Testis (tissue), 3 donors: ENCODE measurements around the gene HYCC1. TPM values are rescaled to one million over a fixed set of nuclear protein-coding genes. Genes with fewer than 3 reads are reported as not detected.
A peak's percentile ranks its signal among the peaks of the same experiment; 100 is the strongest.

Experiments used
- DNase-seq: peaks from one replicate; pipeline ENCODE4 v3.0.0-alpha.2; 2019
- H3K27ac ChIP-seq, 2 donors: fragments of 200-600 bp; sonication (generic); one replicate each; pipeline ENCODE4 v1.5.1; 2019
- H3K27me3 ChIP-seq: fragments of 200-600 bp; sonication (generic); one replicate; pipeline ENCODE4 v1.5.1; 2019
- H3K36me3 ChIP-seq: fragments of 200-600 bp; sonication (generic); one replicate; pipeline ENCODE4 v1.5.1; 2017; ENCODE audit warnings: low read depth; ENCODE audit errors: missing control alignments
- H3K4me1 ChIP-seq: fragments of 200-600 bp; sonication (generic); one replicate; pipeline ENCODE4 v1.5.1; 2019
- H3K4me3 ChIP-seq, 2 donors: fragments of 200-600 bp; sonication (generic); one replicate each; pipeline ENCODE4 v1.5.1; 2017 to 2019
- H3K9me3 ChIP-seq: fragments of 200-600 bp; sonication (generic); one replicate; pipeline ENCODE4 v1.5.1; 2017
- CTCF ChIP-seq, 3 experiments: fragments of 450-650 bp in 2 of 3; fragments of 200-600 bp in 1 of 3; sonication (generic) in 1 of 3; IDR thresholded peaks; one replicate each; pipeline ENCODE4 v1.5.1; 2016 to 2019; ENCODE audit warnings: antibody characterized with exemption in 3 of 3, mild to moderate bottlenecking in 2 of 3, moderate library complexity in 1 of 3
- POLR2A ChIP-seq: fragments of 450-650 bp; IDR thresholded peaks from one replicate; pipeline ENCODE4 v1.6.1; 2017; ENCODE audit warnings: antibody characterized with exemption, mild to moderate bottlenecking, moderate library complexity
- WGBS, 2 donors: methylation state at CpG; one replicate each; pipeline ENCODE4 v1.1.5; 2018; 5-methylcytosine and 5-hydroxymethylcytosine counted together
- intact Hi-C: fragments of 100-400 bp; cut with DNase I; formaldehyde crosslinking; loops from one replicate; pipeline ENCODE4 v1.15.1; 2023; ENCODE audit warnings: low total_unique reads
- polyA plus RNA-seq: library from polyadenylated mRNA; stranded (reverse); fragments of 350-450 nt; fragmentation: Illumina TruSeq; extraction: RNeasy Lipid Tissue Mini Kit (QIAGEN cat#74804); gene quantifications from one replicate; pipeline ENCODE4 v1.2.3, GENCODE V29; 2014; ENCODE audit warnings: low read depth, low replicate concordance; ENCODE audit not compliant: insufficient read depth
- total RNA-seq, 2 donors: library from RNA; depleted of rRNA; stranded (reverse); fragments of >200 nt; gene quantifications; one replicate each; pipeline ENCODE4 v1.2.3, GENCODE V29; 2016

HYCC1 gene
- total and polyA plus RNA-seq, 3 donors from 2014 or later = 19.3 to 43.6 (median 22.0) TPM

- WGBS, 2 donors = 83 to 84% methylated on average over 9 of the region's 9 CpGs
- no peaks in the 10 kb centered on the region for H3K36me3 ChIP-seq
- peak overlapping the region in 1 of 2 donors; percentile 41 for H3K27ac ChIP-seq
- intact Hi-C loops = no loop called here
- TF ChIP-seq POLR2A = no peak
- no peak for TF ChIP-seq CTCF (IDR thresholded peaks at IDR 0.05)
- H3K4me3 ChIP-seq = no peak overlapping the region
- peaks cover 17% of the 10 kb centered on the region for H3K4me1 ChIP-seq
- no peaks in the 10 kb centered on the region for H3K9me3 ChIP-seq
- no peak for DNase-seq
- no peaks in the 10 kb centered on the region for H3K27me3 ChIP-seq
Measured at GRCh38 chr7:23016345-23017253, 2.7 kb upstream of the HYCC1 start.

- WGBS, 2 donors = 21 to 45% methylated on average over 2 of the region's 2 CpGs
- Histone ChIP-seq H3K27ac (no peak overlapping the region), H3K36me3 (no peaks in the 10 kb centered on the region), H3K4me1 (peaks cover 17% of the 10 kb centered on the region), H3K4me3 (peak overlapping the region in 1 of 2 donors; percentile 89), H3K27me3 (no peaks in the 10 kb centered on the region), H3K9me3 (no peaks in the 10 kb centered on the region)
- intact Hi-C loops = no loop called here
- DNase-seq = no peak
- no peak for TF ChIP-seq POLR2A
- TF ChIP-seq CTCF (IDR thresholded peaks at IDR 0.05) = no peak
Measured at GRCh38 chr7:23014681-23015080, 751 bp upstream of the HYCC1 start.

GRCh38 chr7:23012908-23013714 is 819 bp downstream of the HYCC1 start:
- Histone ChIP-seq H3K36me3 (no peaks in the 10 kb centered on the region), H3K4me1 (peaks cover 17% of the 10 kb centered on the region), H3K27ac (peak overlapping the region in 1 of 2 donors; percentile 83), H3K4me3 (peak overlapping the region; percentile 76 to 89), H3K9me3 (no peaks in the 10 kb centered on the region), H3K27me3 (no peaks in the 10 kb centered on the region)
- WGBS, 2 donors = 0 to 1% methylated on average over 23 to 33 of the region's 52 CpGs
- TF ChIP-seq CTCF (IDR thresholded peaks at IDR 0.05) (no peak), POLR2A (no peak)
- intact Hi-C loops = no loop called here
- peak; percentile 35 for DNase-seq

GRCh38 chr7:23012186-23012585 is 1.7 kb downstream of the HYCC1 start:
- Histone ChIP-seq H3K4me3 (no peak overlapping the region), H3K27me3 (no peaks in the 10 kb centered on the region), H3K36me3 (no peaks in the 10 kb centered on the region), H3K27ac (no peak overlapping the region), H3K9me3 (no peaks in the 10 kb centered on the region), H3K4me1 (peaks cover 17% of the 10 kb centered on the region)
- TF ChIP-seq CTCF (IDR thresholded peaks at IDR 0.05) (no peak), POLR2A (no peak)
- no peak for DNase-seq
- WGBS, 2 donors = 65 to 66% methylated on average over 6 of the region's 6 CpGs
- intact Hi-C loops = no loop called here
